ENCODE results near the gene WBP4.
"Not testable (repeated sequence)": the region's sequence is repeated elsewhere in the genome, so short reads cannot be mapped to it uniquely, and the experiment has no call there.

WBP4 gene, protein sequence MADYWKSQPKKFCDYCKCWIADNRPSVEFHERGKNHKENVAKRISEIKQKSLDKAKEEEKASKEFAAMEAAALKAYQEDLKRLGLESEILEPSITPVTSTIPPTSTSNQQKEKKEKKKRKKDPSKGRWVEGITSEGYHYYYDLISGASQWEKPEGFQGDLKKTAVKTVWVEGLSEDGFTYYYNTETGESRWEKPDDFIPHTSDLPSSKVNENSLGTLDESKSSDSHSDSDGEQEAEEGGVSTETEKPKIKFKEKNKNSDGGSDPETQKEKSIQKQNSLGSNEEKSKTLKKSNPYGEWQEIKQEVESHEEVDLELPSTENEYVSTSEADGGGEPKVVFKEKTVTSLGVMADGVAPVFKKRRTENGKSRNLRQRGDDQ
- 12.1 to 41.9 (median 23.4) reads per million in 17 experiments for total RNA-seq

DNA sequence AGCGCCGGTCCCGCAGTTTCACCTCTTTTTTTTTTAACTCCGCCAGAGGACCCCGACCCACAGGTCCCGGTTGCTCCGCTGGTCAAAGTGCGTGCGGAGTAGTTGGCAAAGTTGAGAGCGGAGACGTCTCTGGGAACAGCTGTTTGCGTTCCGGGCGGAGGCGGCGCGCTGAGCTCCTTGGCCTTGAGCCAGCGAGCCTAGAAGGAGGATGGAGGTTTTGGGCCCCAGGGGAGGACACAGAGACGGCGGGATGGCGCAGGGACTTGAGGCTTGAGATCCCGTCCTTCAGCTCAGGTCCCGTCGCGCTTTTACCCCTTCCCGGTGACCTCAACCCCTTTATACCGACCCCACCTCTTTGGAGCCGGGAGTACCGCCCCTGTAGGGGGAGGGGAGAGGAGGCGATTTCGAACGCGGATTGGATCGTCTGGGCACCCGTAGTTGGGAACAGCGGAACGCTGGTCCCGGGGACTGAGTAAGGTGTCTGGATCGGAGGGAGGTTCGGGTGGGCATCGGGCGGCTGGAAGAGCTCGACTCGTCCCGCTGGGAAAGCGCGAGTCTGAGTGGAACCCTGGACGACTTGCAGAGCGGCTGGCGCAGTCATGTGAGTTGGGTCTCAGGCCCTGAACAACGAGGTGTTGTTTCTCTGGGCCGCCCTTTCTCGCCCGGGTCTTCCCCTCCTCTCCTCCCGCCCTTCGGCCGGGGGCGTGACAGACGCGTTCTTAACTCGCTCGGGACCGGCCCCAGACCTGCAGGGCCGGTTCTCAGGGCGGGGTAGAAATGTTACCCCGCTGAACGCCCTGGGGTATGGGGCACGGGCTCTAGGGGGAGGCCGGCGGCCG is at the start of gene WBP4:
Gene WBP4 (plus strand): TSS at position 435 of the 839 bp plus-strand sequence. CDS start 165 bp downstream, at position 600.
- DNase-seq, result peak; percentile 95 to 98 (median 98)

DNA sequence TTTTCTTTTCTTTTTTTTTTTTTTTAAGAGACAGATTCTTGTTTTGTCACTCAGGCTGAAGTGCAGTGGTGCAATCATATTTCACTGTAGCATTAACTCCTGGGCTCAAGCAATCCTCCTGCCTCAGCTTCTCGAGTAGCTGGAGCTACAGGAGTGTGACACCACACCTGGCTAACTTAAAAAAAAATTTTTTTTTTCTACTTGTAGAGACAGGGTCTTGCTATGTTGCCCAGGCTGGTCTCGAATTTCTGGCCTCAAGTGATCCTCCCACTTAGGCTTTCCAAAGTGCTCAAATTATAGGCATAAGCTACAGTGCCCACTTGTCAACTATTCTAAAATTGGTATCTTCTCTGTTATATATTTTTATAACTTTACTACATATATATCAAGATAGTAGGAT is 48.8 kb upstream of the WBP4 start:
- no peak for DNase-seq

DNA sequence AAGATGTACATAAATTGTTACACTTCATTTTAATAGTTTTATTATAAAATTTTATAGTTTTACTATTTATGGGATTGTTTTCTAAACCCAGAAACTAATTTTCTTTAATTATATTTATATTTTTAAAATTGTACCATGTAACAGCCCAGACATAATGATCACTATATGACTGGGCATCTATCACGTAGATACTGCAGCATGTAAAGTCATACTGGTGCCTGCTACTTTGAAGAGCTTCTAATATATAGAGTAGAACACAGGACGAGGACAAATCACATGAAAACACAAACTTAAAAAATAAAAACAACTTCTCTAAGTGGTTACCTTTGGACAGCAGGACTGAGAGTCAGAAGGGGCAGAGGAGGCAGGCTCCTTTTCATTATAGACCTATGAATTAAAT is 47.5 kb upstream of the WBP4 start:
- no peak for DNase-seq

DNA sequence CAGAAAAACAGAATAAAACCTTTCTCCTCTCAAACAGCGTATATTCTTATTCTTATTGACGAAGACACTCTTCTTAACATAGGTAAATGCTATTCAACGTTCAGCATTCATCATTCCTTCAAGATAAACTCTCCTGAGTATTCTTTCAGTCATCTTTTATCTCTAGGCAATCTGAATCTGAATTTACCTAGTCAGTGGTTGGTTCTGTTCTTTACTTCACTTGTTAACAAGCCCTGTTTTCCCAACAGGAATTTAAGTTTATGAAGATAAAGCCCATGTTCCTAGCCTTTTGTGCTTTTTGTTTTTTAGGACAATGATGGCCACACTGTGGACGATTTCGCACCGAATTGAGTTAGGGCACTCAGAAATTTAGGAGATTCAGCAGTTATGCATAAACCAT is 45.4 kb upstream of the WBP4 start:
- DNase-seq, result no peak

DNA sequence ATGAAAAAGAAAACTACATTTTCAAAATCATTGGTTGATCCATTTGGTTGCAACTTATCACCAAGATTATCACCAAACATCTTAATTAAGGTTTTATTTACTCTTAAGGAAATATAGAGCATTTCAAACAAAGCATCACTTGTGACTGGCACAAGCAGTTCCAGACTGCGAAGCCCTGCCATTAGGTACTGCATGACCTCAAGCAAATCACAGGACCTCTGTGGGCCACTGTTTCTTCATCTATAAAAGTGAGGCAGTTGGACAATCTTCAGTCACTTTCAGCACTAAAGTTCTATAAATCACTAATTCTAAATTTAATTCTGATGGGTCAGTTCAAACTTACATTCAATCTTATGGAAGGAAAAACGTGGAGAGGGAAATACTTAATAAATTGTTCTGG is 44.1 kb upstream of the WBP4 start:
- DNase-seq, result peak; percentile 70 to 87 (median 77)

DNA sequence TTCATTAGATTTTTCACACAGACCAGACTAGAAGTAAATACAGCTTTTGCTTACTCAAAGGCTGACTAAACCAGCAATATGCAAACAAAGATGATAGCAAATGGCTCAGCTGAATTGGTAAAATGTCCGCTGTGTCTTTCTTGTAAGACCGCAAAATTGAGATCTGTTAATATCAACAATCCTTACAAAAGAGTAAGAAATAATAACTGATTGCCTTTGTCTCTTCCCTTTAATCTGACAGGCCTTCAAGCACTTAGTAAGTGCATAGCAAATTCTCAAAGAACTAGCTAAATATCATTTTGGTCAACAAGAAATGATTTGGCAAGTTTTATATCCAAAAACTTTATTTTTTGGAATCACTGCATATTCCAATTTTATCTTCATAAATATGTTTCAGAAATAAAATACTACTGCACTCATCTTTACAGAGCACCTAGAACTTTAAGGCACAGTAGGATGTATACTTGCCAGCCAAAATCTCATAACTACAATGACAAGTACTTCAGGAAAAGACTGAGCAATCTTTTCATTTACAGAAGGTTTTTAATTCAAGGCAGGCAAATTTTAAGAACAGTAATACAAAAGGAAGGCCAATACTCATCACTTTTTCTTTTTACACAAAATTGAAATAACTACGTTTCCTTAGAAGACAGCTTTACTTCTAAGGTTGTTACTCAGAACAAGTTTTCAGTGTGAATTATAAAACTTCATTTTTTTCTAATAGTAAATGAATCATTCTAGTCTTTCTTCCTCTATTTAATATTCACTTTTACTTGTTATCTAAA is 43.3 kb upstream of the WBP4 start:
- DNase-seq, result peak; percentile 26 to 67 (median 58)

DNA sequence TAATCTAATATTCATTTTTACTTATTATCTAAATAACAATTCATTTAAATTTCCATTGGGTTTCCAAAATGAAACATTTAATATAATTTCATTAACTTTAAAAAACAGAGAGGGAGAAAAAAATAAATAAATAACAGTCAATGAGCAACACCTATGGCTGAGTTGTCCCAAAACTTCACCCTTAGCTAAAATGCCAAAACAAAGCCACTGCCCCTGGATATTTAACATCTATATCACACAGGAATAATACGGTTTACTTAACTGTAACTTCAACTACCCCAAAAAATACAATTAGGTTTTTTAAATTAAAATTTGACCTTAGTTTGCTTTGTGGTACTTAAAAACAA is 42.7 kb upstream of the WBP4 start:
- peak; percentile 16 to 63 (median 54) for DNase-seq

DNA sequence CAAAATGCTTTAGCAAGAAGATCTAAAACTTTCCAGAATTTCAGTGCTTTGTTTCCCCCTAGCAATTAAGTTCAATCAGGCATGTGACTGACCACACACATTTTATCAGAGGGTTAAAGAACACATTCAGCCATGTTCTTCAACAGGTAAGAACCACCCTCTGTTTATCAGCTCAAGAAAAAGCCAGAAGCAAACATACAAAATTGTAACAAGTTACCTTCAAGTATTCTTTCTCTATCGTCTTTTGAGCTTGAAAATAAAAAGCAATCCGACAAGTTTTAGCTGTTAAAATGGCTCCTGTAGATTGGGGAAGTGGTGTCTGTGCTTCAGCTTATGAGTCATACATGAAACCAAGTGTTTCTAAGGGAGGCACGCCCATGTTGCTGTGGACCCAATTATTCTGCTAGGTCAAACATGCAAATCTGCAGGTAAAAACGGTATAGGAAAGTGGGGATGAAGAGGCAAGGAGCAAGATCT is 42.3 kb upstream of the WBP4 start, which contains the start of gene ELF1:
Gene ELF1 (minus strand): TSS at position 306 of the 477 bp plus-strand sequence. CDS start 37,262 bp downstream, outside the sequence.
- DNase-seq, result peak; percentile 78 to 95 (median 87)

DNA sequence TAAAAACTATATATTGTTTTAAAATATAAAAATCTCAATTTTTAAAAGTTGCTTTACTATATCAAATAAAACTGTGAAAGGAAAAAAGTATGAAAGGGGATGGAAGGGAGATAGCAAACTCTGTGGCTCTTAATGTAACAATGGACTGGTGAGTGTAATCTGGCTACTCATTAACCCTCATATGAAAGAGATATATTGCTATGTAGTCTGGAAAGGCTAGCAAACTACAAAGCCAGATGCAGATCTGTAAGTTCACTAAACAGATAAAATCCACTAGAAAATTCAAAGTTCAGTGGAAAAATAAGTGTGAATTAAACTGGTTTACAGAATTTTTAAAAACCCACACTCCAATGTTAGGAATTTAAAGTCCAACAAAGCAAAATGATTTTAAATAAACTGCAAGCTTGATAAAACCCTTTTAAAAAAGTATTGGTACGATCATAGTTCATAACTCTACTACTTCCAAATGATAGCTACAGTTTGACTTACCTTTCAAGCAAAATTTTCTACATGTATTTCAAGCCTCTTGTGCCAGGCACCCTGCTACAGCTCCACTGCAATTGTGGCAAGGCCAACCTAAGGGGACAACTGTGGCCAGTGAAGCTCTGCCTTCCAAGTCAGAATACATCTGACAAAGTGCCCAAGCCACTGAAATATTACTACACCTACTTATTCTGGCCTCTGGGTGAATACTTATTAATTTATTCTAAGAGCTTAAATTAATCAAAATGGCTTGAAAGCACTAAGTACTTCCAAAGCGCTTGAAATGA is 41.5 kb upstream of the WBP4 start:
- DNase-seq, result peak in 1 of 4 experiments; percentile 15

DNA sequence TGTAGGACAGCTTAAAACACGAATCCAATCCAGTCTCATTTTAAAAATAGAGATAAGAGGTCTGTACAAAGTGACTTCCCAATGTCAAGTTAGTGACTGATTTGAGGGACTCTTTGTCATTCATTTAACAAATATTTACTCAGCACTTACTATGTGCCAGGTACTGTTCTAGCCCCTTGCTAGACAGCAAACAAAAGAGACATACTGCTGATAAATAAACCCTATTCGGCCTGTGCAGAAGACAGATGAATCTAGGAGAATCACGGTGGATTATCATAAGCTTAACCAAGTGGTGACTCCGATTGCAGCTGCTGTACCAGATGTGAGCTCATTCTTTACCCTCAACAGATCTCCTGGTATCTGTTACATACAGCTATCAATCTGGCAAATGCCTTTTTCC is 35.8 kb upstream of the WBP4 start:
- no peak for DNase-seq

DNA sequence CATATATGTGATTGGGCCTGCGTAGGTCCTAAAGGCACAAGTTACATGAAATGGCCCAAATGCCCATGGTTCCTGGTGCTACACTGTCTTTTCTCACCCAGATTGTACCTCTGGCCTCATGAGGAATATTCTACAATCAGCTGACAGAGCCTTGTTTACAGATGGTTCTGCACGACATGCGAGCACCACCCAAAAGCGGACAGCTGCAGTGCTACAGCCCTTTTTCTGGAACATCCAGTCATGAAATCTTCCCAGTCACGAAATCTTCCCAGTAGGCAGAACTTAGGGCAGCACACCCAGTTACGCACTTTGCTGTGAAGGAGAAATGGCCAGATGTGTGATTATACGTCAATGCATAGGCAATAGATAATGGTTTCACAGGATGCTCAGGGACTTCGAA is 34.5 kb upstream of the WBP4 start:
- no peak for DNase-seq

DNA sequence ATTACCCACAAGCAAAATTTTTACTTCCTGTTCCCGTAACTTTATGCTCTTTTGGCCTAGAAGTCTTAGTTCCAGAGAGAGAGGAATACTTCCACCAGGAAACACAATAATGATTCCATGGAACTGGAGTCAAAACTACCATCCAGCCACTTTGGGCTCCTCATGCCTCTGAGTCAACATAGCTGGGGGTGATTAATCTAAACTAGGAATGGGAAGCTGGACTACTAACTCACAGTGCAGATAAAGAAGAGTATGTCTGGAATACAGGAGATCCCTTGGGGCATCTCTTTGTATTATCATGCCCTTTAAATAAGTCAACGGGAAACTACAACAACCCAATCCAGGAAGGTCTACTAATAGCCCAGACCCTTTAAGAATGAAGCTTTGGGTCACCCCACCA is 33.3 kb upstream of the WBP4 start:
- no peak for DNase-seq

DNA sequence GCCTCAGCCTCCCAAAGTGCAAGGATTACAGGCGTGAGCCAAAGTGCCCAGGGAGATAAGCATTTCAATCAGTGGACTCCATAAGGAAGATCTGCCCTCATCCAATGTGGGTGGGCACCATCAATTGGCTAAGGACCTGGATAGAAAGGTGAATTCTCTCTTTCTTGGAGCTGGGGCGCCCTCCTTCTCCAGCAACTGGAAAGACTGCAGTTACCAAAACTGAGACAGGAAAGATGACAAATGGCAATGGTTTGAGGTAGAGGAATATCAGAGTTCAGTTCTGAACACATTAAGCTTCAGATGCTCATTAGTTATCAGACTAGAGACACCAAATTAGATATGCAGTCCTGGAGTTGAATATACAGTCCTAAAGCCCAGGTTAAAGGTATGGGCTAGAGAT is 31.7 kb upstream of the WBP4 start:
- DNase-seq, result no peak

DNA sequence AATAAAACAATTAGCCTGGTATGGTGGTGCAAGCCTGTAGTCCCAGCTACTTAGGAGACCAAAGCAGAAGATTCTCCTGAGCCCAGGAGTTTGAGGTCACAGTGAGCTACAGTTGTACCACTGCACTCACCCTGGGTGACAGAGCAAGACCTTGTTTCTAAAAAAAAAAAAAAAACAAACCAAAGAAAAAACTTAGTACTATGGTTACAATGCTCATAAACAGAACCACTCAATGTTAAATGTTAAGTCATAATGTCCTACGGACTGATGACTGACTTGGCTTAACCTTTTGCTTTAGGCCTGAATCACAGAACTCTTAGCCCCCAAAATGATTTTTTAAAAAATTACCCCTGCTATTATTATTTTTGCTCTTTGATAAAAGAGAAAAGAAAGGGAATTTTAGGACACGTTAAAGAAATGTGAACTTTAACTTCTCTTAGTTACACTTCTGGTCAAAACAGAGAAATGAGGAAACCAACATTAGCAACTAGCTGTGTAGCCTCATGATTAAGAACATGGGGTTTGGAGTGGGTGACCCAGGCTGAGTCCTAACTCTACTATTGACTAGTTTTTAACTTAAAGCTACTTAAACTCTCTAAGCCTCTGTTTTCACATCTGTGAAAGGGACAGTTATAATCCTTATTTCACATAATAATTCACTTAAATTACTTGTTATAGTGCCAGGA is 28.5 kb upstream of the WBP4 start:
- peak; percentile 53 to 85 (median 75) for DNase-seq

DNA sequence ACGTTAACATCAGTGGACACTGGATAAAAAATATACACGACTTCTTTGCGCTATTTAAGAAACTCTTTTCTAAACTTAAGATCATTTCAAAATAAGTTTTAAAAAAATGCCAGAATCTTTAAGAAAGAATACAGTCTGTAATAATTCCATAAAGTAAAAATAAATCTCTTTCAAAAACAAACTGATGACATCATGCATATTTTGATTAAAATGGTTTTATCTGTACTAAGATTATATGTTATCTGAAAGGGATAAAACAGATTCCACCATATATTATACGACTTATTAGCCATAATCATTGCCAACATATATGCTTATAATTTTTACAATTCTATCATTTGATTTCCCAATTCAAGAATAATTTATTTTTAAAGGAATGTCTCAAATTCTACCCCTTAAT is 26.9 kb upstream of the WBP4 start:
- DNase-seq, result no peak

DNA sequence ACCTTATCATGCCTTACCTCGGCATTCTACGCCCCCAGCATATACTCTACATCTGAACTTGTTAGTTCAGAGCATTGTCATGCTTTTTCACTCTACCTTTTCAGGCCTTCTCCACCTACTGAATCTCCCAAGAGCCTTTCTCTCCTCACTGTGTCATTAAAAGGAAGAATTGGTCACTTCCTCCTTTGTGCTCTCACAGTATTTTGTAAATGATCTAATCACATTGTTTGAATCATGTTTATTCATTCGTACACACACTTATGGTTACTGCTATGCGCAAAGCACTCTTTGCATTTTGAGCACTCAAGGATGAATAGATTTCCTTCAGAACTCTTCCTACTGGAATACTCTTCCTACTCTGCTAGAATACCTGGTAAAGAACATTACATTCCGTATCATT is 26.4 kb upstream of the WBP4 start:
- peak in 2 of 4 experiments; percentile 56 to 62 for DNase-seq

DNA sequence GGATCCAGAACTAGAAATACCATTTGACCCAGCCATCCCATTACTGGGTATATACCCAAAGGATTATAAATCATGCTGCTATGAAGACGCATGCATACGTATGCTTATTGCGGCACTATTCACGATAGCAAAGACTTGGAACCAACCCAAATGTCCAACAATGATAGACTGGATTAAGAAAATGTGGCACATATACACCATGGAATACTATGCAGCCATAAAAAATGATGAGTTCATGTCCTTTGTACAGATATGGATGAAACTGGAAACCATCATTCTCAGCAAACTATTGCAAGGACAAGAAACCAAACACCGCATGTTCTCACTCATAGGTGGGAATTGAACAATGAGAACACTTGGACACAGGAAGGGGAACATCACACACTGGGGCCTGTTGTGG is 24.8 kb upstream of the WBP4 start:
- not testable (repeated sequence) for DNase-seq

DNA sequence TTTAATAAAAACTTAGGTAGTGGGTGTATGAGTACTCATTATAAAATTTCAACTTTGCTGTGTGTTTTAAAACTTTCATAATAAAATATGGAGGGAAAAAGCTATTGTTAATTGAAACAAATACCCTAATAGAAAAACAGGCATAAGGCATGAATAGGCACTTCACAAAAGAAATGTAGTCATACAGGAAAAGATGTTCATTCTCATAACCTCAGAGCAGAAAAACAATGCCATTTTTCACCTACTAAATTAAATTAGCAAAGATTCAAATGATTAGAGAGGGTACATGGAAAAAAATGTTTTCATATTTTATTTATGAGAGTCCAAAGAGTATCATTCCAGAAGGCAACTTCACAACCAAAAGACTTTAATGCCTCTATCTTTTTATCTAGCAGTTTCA is 21.6 kb upstream of the WBP4 start:
- no peak for DNase-seq

DNA sequence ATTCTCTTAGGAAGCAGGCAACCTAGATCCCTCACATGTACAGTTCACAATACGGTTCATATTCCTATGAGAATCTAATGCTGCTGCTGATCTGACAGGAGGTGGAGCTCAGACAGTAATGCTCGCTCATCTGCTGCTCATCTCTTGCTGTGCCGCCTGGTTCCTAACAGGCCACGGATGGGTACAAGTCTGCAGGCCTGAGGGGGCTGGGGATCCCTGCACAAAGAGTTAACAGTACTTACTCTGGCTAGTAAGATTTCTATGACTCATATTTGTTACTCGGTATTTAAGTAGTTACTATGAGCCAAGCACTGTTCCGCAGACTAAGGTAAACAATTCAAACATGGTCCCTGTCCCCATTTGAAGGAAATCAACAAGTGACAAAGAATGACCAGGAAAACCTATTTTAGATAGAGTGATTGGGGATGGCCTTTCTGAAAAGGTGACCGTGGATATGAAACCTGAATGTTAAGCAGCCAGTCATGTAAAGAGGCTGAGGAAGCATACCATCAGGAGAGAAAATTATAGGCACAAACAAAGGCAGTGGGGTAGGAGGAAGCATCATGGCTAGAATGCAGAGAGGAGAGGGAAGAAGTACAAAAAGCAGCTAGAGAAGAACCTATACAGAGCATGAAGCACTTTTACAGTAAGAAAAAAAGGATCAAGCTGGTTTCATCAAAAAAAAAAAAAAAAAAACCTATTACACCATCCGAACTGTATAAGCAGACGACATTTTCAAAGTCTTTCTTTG is 20.6 kb upstream of the WBP4 start:
- no peak for DNase-seq

DNA sequence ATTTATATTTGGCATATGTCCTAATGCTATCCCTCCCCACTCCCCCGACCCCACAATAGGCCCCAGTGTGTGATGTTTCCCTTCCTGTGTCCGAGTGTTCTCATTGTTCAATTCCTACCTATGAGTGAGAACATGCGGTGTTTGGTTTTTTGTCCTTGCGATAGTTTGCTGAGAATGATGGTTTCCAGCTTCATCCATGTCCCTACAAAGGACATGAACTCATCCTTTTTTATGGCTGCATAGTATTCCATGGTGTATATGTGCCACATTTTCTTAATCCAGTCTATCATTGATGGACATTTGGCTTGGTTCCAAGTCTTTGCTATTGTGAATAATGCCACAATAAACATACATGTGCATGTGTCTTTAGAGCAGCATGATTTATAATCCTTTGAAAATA is 18.9 kb upstream of the WBP4 start:
- not testable (repeated sequence) for DNase-seq
